Fibroblast of lung (primary cell): ENCODE data around the gene NID1.

Source experiments
- EZH2 ChIP-seq: IDR thresholded peaks from 2 replicates; pipeline ENCODE4 v1.5.1; 2012; ENCODE audit warnings: low read length, control low read depth, mild to moderate bottlenecking; ENCODE audit errors: missing control alignments
- TF ChIP-seq, protein P1 (sequence below), 2 donors: IDR thresholded peaks in 1 of 2; conservative IDR thresholded peaks in 1 of 2; 1 replicate in 1 of 2; 2 replicates in 1 of 2; pipeline ENCODE4 v1.5.1; 2011 to 2012; ENCODE audit warnings: low read length in 2 of 2, control low read depth in 1 of 2, inconsistent platforms in 1 of 2, low read depth in 1 of 2, mild to moderate bottlenecking in 1 of 2

- TF ChIP-seq, protein P1, sequence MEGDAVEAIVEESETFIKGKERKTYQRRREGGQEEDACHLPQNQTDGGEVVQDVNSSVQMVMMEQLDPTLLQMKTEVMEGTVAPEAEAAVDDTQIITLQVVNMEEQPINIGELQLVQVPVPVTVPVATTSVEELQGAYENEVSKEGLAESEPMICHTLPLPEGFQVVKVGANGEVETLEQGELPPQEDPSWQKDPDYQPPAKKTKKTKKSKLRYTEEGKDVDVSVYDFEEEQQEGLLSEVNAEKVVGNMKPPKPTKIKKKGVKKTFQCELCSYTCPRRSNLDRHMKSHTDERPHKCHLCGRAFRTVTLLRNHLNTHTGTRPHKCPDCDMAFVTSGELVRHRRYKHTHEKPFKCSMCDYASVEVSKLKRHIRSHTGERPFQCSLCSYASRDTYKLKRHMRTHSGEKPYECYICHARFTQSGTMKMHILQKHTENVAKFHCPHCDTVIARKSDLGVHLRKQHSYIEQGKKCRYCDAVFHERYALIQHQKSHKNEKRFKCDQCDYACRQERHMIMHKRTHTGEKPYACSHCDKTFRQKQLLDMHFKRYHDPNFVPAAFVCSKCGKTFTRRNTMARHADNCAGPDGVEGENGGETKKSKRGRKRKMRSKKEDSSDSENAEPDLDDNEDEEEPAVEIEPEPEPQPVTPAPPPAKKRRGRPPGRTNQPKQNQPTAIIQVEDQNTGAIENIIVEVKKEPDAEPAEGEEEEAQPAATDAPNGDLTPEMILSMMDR (conservative IDR thresholded peaks at IDR 0.05 in 1 of 2, IDR thresholded peaks at IDR 0.05 in 1 of 2; ENCODE audit: low read depth in 1 of 2, low read length in 2 of 2): no peak
- no peak for TF ChIP-seq EZH2
Measured at GRCh38 chr1:236089046-236089773, 24.3 kb upstream of the NID1 start.
